ENCODE data around the gene AVPR2. TPM values are rescaled to one million over a fixed set of nuclear protein-coding genes. Genes with fewer than 3 reads are reported as not detected.

Gene AVPR2
- polyA plus RNA-seq, 1 donor from 2014 or later, result not detected

- Histone ChIP-seq H3F3A (ENCODE audit: insufficient read depth, low read length, poor library complexity, severe bottlenecking) (no peaks in the 10 kb centered on the region), H3K4me3 (ENCODE audit: low read length) (no peak overlapping the region), H3K27me3 (ENCODE audit: insufficient read depth, low read depth, low read length) (no peaks in the 10 kb centered on the region), H2AFZ (ENCODE audit: low read depth, low read length) (no peak overlapping the region), H4K20me1 (ENCODE audit: insufficient read depth) (no peaks in the 10 kb centered on the region), H3K9ac (ENCODE audit: low read length) (no peak overlapping the region), H3K27ac (ENCODE audit: low read length) (no peak overlapping the region), H3K36me3 (ENCODE audit: insufficient read depth, low read length) (no peaks in the 10 kb centered on the region), H3K9me3 (ENCODE audit: low read length) (no peaks in the 10 kb centered on the region), H3K4me2 (ENCODE audit: low read length) (no peak overlapping the region), H3K9me2 (ENCODE audit: insufficient read depth, low read length) (no peaks in the 10 kb centered on the region), H3K79me2 (replicated peaks; ENCODE audit: insufficient read depth, low read length) (no peaks in the 10 kb centered on the region)
- no peak for TF ChIP-seq TAF1 (IDR thresholded peaks at IDR 0.05; ENCODE audit: low read depth)
- TF ChIP-seq POLR2AphosphoS5 (IDR thresholded peaks at IDR 0.05), result no peak
- TF ChIP-seq MXI1 (conservative IDR thresholded peaks at IDR 0.05; ENCODE audit: poor library complexity, severe bottlenecking), result no peak
- no peak for TF ChIP-seq EZH2 (IDR thresholded peaks at IDR 0.05; ENCODE audit: borderline replicate concordance, insufficient read depth, low read length, poor library complexity, severe bottlenecking)
- no peak for TF ChIP-seq SMC3 (conservative IDR thresholded peaks at IDR 0.05; ENCODE audit: poor library complexity)
- TF ChIP-seq REST (IDR thresholded peaks at IDR 0.05; ENCODE audit: borderline replicate concordance), result no peak
- TF ChIP-seq CTCF (IDR thresholded peaks at IDR 0.05; ENCODE audit: poor library complexity, severe bottlenecking), result no peak
- no peak for TF ChIP-seq RAD21 (conservative IDR thresholded peaks at IDR 0.05)
- TF ChIP-seq EP300 (conservative IDR thresholded peaks at IDR 0.05; ENCODE audit: poor library complexity, severe bottlenecking), result no peak
Observed at GRCh38 chrX:153917869-153918268, 13.4 kb downstream of the AVPR2 start.

DNA sequence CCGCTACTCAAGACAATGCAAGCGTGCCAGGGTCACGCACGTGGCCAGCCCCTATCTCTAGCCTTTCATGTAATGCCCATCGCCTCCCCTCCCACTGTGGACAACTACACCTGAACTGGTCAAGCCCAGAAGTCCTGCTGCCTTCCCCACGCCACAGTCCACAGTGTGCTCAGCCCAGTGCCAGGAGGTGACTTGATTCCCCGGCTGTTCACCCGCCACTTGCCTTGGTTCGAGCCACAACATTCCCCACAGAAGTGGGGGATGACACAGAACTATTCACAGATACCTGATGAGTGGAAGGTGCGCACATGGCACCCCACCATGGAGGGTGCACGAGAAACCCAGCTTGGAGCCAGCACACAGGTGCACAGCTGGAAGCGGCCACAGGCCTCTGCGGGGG lies 14.8 kb downstream of the AVPR2 start:
- H3K9ac ChIP-seq (ENCODE audit: low read length), result no peak overlapping the region
- H3K4me3 ChIP-seq (ENCODE audit: low read length), result no peak overlapping the region
- no peaks in the 10 kb centered on the region for H3K79me2 ChIP-seq (replicated peaks; ENCODE audit: insufficient read depth, low read length)
- no peaks in the 10 kb centered on the region for H3K9me3 ChIP-seq (ENCODE audit: low read length)
- no peak overlapping the region for H3K4me2 ChIP-seq (ENCODE audit: low read length)
- no peak overlapping the region for H2AFZ ChIP-seq (ENCODE audit: low read depth, low read length)
- H3K36me3 ChIP-seq (ENCODE audit: insufficient read depth, low read length), result no peaks in the 10 kb centered on the region
- no peak for TF ChIP-seq REST (IDR thresholded peaks at IDR 0.05; ENCODE audit: borderline replicate concordance)
- no peak for TF ChIP-seq EP300 (conservative IDR thresholded peaks at IDR 0.05; ENCODE audit: poor library complexity, severe bottlenecking)
- no peak for TF ChIP-seq CTCF (IDR thresholded peaks at IDR 0.05; ENCODE audit: poor library complexity, severe bottlenecking)
- no peak for TF ChIP-seq POLR2AphosphoS5 (IDR thresholded peaks at IDR 0.05)
- TF ChIP-seq MXI1 (conservative IDR thresholded peaks at IDR 0.05; ENCODE audit: poor library complexity, severe bottlenecking), result no peak
- TF ChIP-seq TAF1 (IDR thresholded peaks at IDR 0.05; ENCODE audit: low read depth), result no peak
- no peak overlapping the region for H3K27ac ChIP-seq (ENCODE audit: low read length)
- H4K20me1 ChIP-seq (ENCODE audit: insufficient read depth), result no peaks in the 10 kb centered on the region
- H3K27me3 ChIP-seq (ENCODE audit: insufficient read depth, low read depth, low read length), result no peaks in the 10 kb centered on the region
- no peaks in the 10 kb centered on the region for H3K9me2 ChIP-seq (ENCODE audit: insufficient read depth, low read length)
- H3F3A ChIP-seq (ENCODE audit: insufficient read depth, low read length, poor library complexity, severe bottlenecking), result no peaks in the 10 kb centered on the region

Measured in neural cell (in vitro differentiated cells).